GM21515 (cell line): ENCODE data around the gene FAM174C.
"Not testable (repeated sequence)": the region's sequence is repeated elsewhere in the genome, so short reads cannot be mapped to it uniquely, and the experiment has no call there.

Source experiments
- ATAC-seq: cut with Tn5 transposase; IDR thresholded peaks from one replicate; pipeline ENCODE4 v1.9.1; 2021; ENCODE audit not compliant: unreplicated experiment

Gene FAM174C

GRCh38 chr19:1317274-1318003 lies 42.1 kb downstream of the FAM174C start:
- ATAC-seq, result no peak

GRCh38 chr19:1318678-1319471 lies 43.5 kb downstream of the FAM174C start:
- no peak for ATAC-seq

GRCh38 chr19:1320282-1320650 lies 44.9 kb downstream of the FAM174C start:
- ATAC-seq, result not testable (repeated sequence)

- no peak for ATAC-seq
Observed at GRCh38 chr19:1321539-1321938, 46.2 kb downstream of the FAM174C start.

GRCh38 chr19:1322198-1322981 lies 47.1 kb downstream of the FAM174C start:
- no peak for ATAC-seq

- no peak for ATAC-seq
Observed at GRCh38 chr19:1324249-1324805, 49.0 kb downstream of the FAM174C start.

GRCh38 chr19:1324806-1325567 lies 49.7 kb downstream of the FAM174C start:
- ATAC-seq, result no peak

- ATAC-seq, result no peak
Observed at GRCh38 chr19:1325568-1326294, 50.4 kb downstream of the FAM174C start.

- no peak for ATAC-seq
Observed at GRCh38 chr19:1327125-1327524, 51.8 kb downstream of the FAM174C start.
